Peyer's patch (tissue), 4 donors: ENCODE measurements around the gene RCC2. TPM values are rescaled to one million over a fixed set of nuclear protein-coding genes. Genes with fewer than 3 reads are reported as not detected.
"Not testable (repeated sequence)": the region's sequence is repeated elsewhere in the genome, so short reads cannot be mapped to it uniquely, and the experiment has no call there.

ENCODE experiments used
- DNase-seq, 3 donors: peaks; one replicate each; pipeline ENCODE4 v3.0.0-alpha.2; 2017 to 2019
- H3K27ac ChIP-seq, 4 donors: fragments of 200-600 bp; sonication (generic); one replicate each; pipeline ENCODE4 v1.5.1; 2016 to 2019
- H3K27me3 ChIP-seq, 2 donors: fragments of 200-600 bp; sonication (generic); one replicate each; pipeline ENCODE4 v1.5.1; 2019
- H3K36me3 ChIP-seq, 3 donors: fragments of 200-600 bp; sonication (generic); one replicate each; pipeline ENCODE4 v1.5.1; 2016 to 2019
- H3K4me1 ChIP-seq, 4 donors: fragments of 200-600 bp; sonication (generic); one replicate each; pipeline ENCODE4 v1.5.1; 2016 to 2019
- H3K4me3 ChIP-seq, 4 donors: fragments of 200-600 bp; sonication (generic); 1 replicate in 3 of 4; 2 replicates in 1 of 4; pipeline ENCODE4 v1.5.1; 2016 to 2019; ENCODE audit warnings: mild to moderate bottlenecking in 1 of 4
- H3K9me3 ChIP-seq, 4 donors: fragments of 200-600 bp; sonication (generic); one replicate each; pipeline ENCODE4 v1.5.1; 2016 to 2019; ENCODE audit warnings: mild to moderate bottlenecking in 1 of 4
- POLR2A ChIP-seq, 2 donors: fragments of 450-650 bp; IDR thresholded peaks; one replicate each; pipeline ENCODE4 v1.5.1; 2017; ENCODE audit warnings: antibody characterized with exemption in 2 of 2, mild to moderate bottlenecking in 2 of 2, moderate library complexity in 2 of 2
- total RNA-seq, 4 donors: library from RNA; depleted of rRNA; stranded (reverse); fragments of >200 nt; gene quantifications; one replicate each; pipeline ENCODE4 v1.1.0, GENCODE V29; 2016
- TF ChIP-seq, protein P1 (sequence below), 6 experiments: fragments of 450-650 bp in 4 of 6; fragments of 200-600 bp in 2 of 6; sonication (generic) in 1 of 6; IDR thresholded peaks; one replicate each; pipeline ENCODE4 v1.5.1; 2017 to 2019; ENCODE audit warnings: antibody characterized with exemption in 6 of 6, mild to moderate bottlenecking in 3 of 6, moderate library complexity in 1 of 6

RCC2 gene
- total RNA-seq, 4 donors from 2014 or later = 22.9 to 54.5 (median 34.9) TPM

DNA sequence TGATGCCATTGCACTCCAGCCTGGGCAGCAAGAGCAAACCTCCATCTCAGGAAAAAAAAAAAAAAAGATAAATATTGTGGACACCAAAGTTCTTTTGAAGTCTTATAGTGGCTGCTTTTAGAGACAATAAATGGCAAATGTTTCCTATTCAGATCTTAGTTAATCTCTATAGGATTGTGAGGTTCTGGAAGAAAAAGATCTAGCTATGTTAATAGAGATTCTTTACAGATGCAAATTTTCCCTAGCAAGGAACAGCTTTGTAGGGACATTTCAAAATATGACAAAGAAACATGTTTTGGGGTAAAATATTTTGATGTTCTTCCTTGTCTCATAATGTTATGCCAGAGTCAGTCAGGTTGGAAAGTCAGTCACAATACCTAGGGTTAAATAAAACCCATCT lies 24.5 kb upstream of the RCC2 start:
- Histone ChIP-seq H3K36me3 (no peaks in the 10 kb centered on the region), H3K27me3 (peaks cover 0 to 4% of the 10 kb centered on the region in 2 donors), H3K9me3 (no peaks in the 10 kb centered on the region), H3K4me3 (no peak overlapping the region), H3K4me1 (no peaks in the 10 kb centered on the region), H3K27ac (no peak overlapping the region)
- DNase-seq = no peak
- TF ChIP-seq POLR2A (IDR thresholded peaks at IDR 0.05) = no peak
- TF ChIP-seq, protein P1, sequence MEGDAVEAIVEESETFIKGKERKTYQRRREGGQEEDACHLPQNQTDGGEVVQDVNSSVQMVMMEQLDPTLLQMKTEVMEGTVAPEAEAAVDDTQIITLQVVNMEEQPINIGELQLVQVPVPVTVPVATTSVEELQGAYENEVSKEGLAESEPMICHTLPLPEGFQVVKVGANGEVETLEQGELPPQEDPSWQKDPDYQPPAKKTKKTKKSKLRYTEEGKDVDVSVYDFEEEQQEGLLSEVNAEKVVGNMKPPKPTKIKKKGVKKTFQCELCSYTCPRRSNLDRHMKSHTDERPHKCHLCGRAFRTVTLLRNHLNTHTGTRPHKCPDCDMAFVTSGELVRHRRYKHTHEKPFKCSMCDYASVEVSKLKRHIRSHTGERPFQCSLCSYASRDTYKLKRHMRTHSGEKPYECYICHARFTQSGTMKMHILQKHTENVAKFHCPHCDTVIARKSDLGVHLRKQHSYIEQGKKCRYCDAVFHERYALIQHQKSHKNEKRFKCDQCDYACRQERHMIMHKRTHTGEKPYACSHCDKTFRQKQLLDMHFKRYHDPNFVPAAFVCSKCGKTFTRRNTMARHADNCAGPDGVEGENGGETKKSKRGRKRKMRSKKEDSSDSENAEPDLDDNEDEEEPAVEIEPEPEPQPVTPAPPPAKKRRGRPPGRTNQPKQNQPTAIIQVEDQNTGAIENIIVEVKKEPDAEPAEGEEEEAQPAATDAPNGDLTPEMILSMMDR (IDR thresholded peaks at IDR 0.05) = no peak

DNA sequence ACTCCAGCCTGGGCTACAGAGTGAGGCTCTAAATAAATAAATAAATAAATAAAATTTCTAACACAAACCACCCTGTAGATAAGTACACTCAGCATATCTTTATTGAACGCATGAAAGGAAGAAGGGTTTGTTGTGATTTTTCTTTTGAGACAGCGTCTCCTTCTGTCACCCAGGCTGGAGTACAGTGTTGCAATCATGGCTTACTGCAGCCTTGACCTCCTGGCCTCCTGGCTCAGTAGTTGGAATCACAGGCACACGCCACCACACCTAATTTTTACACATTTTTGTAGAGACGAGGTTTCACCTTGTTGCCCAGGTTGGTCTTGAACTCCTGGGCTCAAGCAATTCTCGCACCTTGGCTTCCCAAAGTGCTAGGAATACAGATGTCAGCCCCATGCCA lies 23.2 kb upstream of the RCC2 start:
- H3K27me3 ChIP-seq = peaks cover 0 to 4% of the 10 kb centered on the region in 2 donors
- TF ChIP-seq POLR2A (IDR thresholded peaks at IDR 0.05) = no peak
- TF ChIP-seq, protein P1 (IDR thresholded peaks at IDR 0.05) = no peak
- H3K36me3 ChIP-seq = no peaks in the 10 kb centered on the region
- no peak overlapping the region for H3K4me3 ChIP-seq
- no peaks in the 10 kb centered on the region for H3K9me3 ChIP-seq
- DNase-seq = no peak
- H3K27ac ChIP-seq = no peak overlapping the region
- no peaks in the 10 kb centered on the region for H3K4me1 ChIP-seq

DNA sequence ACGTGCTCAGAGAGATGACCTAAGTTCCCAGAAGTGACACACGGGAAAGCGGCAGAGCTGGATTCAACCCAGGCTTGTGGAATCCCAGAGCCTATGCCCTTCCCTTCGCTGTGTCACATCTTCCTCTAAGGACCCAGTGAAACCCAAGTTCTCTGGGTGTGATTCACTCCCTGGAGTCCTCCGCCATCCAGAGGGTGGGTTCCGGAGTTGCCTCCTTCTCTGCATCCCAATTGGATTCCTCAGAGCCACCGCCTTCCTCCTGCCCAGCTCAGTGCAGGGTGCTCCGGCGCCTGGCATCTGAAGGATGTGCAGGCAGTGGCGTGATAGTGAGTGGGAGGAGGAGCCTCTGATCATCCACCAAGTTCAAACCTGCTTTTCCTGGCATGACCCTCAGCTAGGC lies 20.7 kb upstream of the RCC2 start:
- no peak for DNase-seq
- no peak overlapping the region for H3K4me3 ChIP-seq
- no peaks in the 10 kb centered on the region for H3K36me3 ChIP-seq
- H3K27ac ChIP-seq = no peak overlapping the region
- peaks cover 0 to 4% of the 10 kb centered on the region in 2 donors for H3K27me3 ChIP-seq
- TF ChIP-seq, protein P1 (IDR thresholded peaks at IDR 0.05) = no peak
- TF ChIP-seq POLR2A (IDR thresholded peaks at IDR 0.05) = no peak
- no peaks in the 10 kb centered on the region for H3K4me1 ChIP-seq
- H3K9me3 ChIP-seq = no peaks in the 10 kb centered on the region

DNA sequence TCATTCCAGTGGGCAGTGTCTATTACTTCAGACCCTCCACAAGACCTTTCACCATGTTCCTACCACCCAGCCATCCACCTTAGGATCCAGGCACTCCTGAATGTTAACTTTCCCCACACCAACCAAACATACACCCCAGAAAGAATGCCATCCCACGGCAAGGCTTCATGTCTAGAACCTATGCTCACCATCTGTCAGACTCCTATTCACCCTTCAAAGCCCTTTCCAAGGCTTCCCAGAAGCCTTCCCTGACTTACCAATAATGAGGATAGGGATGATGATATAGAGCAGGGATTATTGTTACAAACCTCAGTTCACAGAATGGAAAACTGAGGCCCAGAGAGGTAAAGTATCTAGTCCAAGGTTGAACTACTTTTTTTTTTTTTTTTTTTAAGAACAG lies 19.3 kb upstream of the RCC2 start:
- Histone ChIP-seq H3K4me3 (no peak overlapping the region), H3K27me3 (peaks cover 0 to 4% of the 10 kb centered on the region in 2 donors), H3K4me1 (no peaks in the 10 kb centered on the region), H3K9me3 (no peaks in the 10 kb centered on the region), H3K36me3 (no peaks in the 10 kb centered on the region), H3K27ac (no peak overlapping the region)
- no peak for DNase-seq
- no peak for TF ChIP-seq POLR2A (IDR thresholded peaks at IDR 0.05)
- TF ChIP-seq, protein P1 (IDR thresholded peaks at IDR 0.05) = no peak

DNA sequence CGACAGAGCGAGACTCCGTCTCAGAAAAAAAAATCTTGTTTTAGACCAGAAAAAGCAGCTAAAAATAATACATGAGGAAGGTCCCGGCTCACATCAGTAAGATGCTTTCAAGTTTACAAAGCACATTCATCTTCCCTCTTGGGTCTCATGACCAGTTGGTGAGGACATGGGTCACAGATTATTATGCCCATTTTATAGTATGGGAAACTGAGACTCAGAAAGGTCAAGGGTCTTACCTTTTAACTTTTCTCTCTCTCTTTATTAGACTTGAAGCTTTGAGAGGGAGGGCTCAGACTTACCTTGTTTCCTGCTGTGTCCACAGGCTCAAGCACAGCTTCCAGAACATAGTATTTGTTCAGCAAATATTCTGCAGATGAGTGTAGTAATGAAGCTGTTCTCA lies 13.2 kb upstream of the RCC2 start:
- no peak for TF ChIP-seq POLR2A (IDR thresholded peaks at IDR 0.05)
- TF ChIP-seq, protein P1 (IDR thresholded peaks at IDR 0.05) = no peak
- Histone ChIP-seq H3K9me3 (no peaks in the 10 kb centered on the region), H3K27ac (no peak overlapping the region), H3K27me3 (no peaks in the 10 kb centered on the region), H3K4me1 (no peaks in the 10 kb centered on the region), H3K36me3 (no peaks in the 10 kb centered on the region), H3K4me3 (no peak overlapping the region)
- no peak for DNase-seq

DNA sequence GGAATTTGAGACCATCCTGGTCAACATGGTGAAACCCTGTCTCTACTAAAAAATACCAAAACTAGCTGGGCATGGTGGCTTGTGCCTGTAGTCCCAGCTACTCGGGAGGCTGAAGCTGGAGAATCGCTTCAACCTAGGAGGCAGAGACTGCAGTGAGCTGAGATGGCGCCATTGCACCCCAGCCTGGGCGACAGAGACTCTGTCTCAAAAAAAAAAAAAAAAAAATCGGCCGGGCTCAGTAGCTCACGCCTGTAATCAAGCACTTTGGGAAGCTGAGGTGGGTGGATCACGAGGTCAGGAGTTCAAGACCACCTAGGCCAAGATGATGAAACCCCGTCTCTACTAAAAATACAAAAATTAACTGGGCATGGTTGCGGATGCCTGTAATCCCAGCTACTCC lies 12.7 kb upstream of the RCC2 start:
- H3K27ac ChIP-seq, H3K4me3 ChIP-seq, H3K27me3 ChIP-seq, H3K9me3 ChIP-seq, DNase-seq, H3K36me3 ChIP-seq, H3K4me1 ChIP-seq: not testable (repeated sequence)
